Common myeloid progenitor, CD34-positive (primary cell): ENCODE measurements around the gene ARID3A.

Experiments used
- CTCF ChIA-PET: fragments of 350-600 bp; sonication (Branson Sonifier 250); formaldehyde crosslinking; loops from one replicate; lab custom pipeline; 2021; ENCODE audit warnings: antibody characterized with exemption; lab: Charles Lee
- POLR2A ChIA-PET: fragments of 350-600 bp; sonication (Branson Sonifier 250); formaldehyde crosslinking; loops from one replicate; lab custom pipeline; 2021; ENCODE audit warnings: antibody characterized with exemption; lab: Charles Lee
- DNase-seq, 3 donors: peaks; one replicate each; pipeline versions ENCODE4 v3.0.0 to v3.0.0-alpha.2; 2013
- H3K27ac ChIP-seq, 2 experiments: 1 replicate in 1 of 2; 2 replicates in 1 of 2; pipeline ENCODE4 v1.7.0; 2013; ENCODE audit warnings: inconsistent platforms in 2 of 2, low read length in 2 of 2, mild to moderate bottlenecking in 2 of 2, low read depth in 1 of 2, moderate library complexity in 1 of 2; ENCODE audit not compliant: severe bottlenecking in 2 of 2, insufficient read depth in 1 of 2, poor library complexity in 1 of 2
- H3K27me3 ChIP-seq, 5 experiments: replicated peaks in 2 of 5; 1 replicate in 3 of 5; 2 replicates in 2 of 5; pipeline versions ENCODE4 v1.6.1 to v1.7.0; 2013; ENCODE audit warnings: low read length in 4 of 5, mild to moderate bottlenecking in 2 of 5, moderate library complexity in 2 of 5, inconsistent platforms in 1 of 5; ENCODE audit not compliant: insufficient read depth in 5 of 5, control insufficient read depth in 4 of 5
- H3K36me3 ChIP-seq, 4 experiments: 1 replicate in 2 of 4; 2 replicates in 2 of 4; pipeline versions ENCODE4 v1.6.1 to v1.7.0; 2013; ENCODE audit warnings: low read length in 3 of 4, control low read depth in 1 of 4, mild to moderate bottlenecking in 1 of 4; ENCODE audit not compliant: control insufficient read depth in 4 of 4, insufficient read depth in 4 of 4
- H3K4me1 ChIP-seq, 4 experiments: 1 replicate in 3 of 4; 2 replicates in 1 of 4; pipeline versions ENCODE4 v1.6.1 to v1.7.1; 2013; ENCODE audit warnings: low read length in 3 of 4, mild to moderate bottlenecking in 3 of 4, control low read depth in 1 of 4, inconsistent platforms in 1 of 4, moderate library complexity in 1 of 4; ENCODE audit not compliant: control insufficient read depth in 4 of 4, insufficient read depth in 4 of 4; ENCODE audit errors: control extremely low read depth in 1 of 4
- H3K4me3 ChIP-seq, 7 experiments: 1 replicate in 4 of 7; 2 replicates in 3 of 7; pipeline versions ENCODE4 v1.5.1 to v1.7.0; 2013; ENCODE audit warnings: mild to moderate bottlenecking in 7 of 7, low read length in 6 of 7, moderate library complexity in 6 of 7, inconsistent platforms in 2 of 7, low read depth in 2 of 7, control low read depth in 1 of 7; ENCODE audit not compliant: insufficient read depth in 4 of 7, control insufficient read depth in 1 of 7; ENCODE audit errors: extremely low read depth in 1 of 7
- H3K9me3 ChIP-seq, 5 experiments: 1 replicate in 4 of 5; 2 replicates in 1 of 5; pipeline versions ENCODE4 v1.6.1 to v1.7.1; 2013; ENCODE audit warnings: low read length in 4 of 5, mild to moderate bottlenecking in 2 of 5, inconsistent platforms in 1 of 5, low read depth in 1 of 5, moderate library complexity in 1 of 5; ENCODE audit not compliant: control insufficient read depth in 4 of 5, insufficient read depth in 2 of 5; ENCODE audit errors: control extremely low read depth in 1 of 5
- WGBS: methylation state at CpG from one replicate; pipeline ENCODE4 v1.1.5; 2013; ENCODE audit not compliant: insufficient coverage; 5-methylcytosine and 5-hydroxymethylcytosine counted together

The ARID3A gene

DNA sequence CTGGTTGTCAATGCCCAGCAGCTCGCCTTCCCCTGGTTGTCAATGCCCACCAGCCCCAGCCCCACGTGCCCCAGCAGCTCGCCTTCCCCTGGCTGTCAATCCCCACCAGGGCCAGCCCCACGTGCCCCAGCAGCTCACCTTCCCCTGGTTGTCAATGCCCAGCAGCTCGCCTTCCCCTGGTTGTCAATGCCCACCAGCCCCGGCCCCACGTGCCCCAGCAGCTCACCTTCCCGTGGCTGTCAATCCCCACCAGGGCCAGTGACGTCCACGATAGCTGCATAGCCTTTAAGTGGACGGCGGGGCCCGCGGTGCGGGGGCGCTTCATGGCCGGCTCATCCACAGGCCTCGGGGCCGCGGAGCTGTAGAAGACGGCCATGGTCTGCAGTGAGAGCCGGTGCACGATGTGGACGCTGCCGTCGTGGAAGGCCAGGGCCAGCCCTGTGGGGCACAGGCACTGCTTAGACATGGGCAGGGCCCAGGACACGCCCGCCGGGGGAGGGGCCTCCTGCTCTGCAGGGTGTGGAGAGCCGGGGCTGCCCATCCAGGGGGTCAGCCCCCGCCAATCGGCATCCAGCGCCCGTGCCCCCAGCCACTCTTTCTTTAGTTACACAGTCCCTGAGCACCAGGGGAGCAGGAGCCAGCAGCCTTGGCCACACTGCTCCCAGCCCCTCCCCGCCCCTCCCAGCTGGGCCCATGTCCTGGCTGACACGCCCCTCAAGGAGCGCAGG, 46.0 kb upstream of the ARID3A start:
- WGBS, result 97% methylated on average over 21 of the region's 37 CpGs
- peaks cover 7 to 77% (median 52%) of the 10 kb centered on the region in 4 experiments for H3K36me3 ChIP-seq
- H3K4me1 ChIP-seq, result no peaks in the 10 kb centered on the region
- H3K27me3 ChIP-seq, result no peaks in the 10 kb centered on the region
- ChIA-PET CTCF (interaction anchor here (0.8 kb wide), 1 partner anchor 17 kb away, joined by 3 read pairs; no protein-coding TSS in a partner anchor), POLR2A (interaction anchor here (0.6 kb wide), 1 partner anchor 13 kb away, joined by 7 read pairs; the partner anchor contains the start of genes MED16 and RNU6-9)
- no peak for DNase-seq
- no peak overlapping the region for H3K27ac ChIP-seq
- H3K9me3 ChIP-seq, result no peaks in the 10 kb centered on the region
- H3K4me3 ChIP-seq, result no peak overlapping the region

DNA sequence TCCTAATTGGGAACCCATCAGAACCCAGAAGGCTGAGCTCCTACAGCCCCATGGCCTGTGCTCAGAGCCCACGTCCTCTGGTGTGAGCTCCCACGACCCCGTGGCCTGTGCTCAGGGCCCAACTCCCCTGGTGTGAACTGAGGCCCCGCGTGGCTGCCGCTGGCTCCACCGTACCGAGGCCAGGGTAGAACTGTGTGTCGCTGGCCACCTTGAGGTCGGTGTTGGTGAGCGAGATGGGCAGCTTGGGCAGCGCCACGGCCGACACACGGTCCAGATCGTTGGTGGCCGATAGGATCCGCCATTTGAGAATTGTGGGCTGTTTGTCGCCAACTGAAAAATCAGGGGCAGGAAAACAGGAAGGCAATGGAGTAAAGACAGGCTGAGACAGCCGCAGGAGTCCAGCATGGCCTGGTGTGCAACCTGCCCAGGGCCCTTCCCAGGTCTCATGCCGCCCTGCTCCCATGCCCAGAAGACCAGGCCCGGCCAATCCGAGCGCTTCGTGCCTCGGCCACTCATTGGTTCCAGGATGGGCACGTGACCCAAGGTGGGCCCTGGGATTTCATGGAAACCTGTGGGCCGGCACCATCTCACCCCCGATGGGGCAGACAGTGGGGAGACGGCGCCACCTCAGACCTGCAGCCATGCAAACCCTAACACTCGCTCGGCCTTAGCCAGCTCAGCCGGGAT, 44.3 kb upstream of the ARID3A start:
- Histone ChIP-seq H3K4me3 (no peak overlapping the region), H3K36me3 (peaks cover 11 to 78% (median 52%) of the 10 kb centered on the region in 4 experiments), H3K9me3 (no peaks in the 10 kb centered on the region), H3K4me1 (no peaks in the 10 kb centered on the region), H3K27me3 (no peaks in the 10 kb centered on the region), H3K27ac (no peak overlapping the region)
- POLR2A ChIA-PET, result interaction anchor here (0.6 kb wide), 1 partner anchor 31 kb away, joined by 3 read pairs; the partner anchor contains the start of gene R3HDM4
- CTCF ChIA-PET, result interaction anchor here (1.3 kb wide), 1 partner anchor 18 kb away, joined by 3 read pairs; no protein-coding TSS in a partner anchor
- DNase-seq, result no peak
- 97% methylated on average over 29 of the region's 34 CpGs for WGBS

DNA sequence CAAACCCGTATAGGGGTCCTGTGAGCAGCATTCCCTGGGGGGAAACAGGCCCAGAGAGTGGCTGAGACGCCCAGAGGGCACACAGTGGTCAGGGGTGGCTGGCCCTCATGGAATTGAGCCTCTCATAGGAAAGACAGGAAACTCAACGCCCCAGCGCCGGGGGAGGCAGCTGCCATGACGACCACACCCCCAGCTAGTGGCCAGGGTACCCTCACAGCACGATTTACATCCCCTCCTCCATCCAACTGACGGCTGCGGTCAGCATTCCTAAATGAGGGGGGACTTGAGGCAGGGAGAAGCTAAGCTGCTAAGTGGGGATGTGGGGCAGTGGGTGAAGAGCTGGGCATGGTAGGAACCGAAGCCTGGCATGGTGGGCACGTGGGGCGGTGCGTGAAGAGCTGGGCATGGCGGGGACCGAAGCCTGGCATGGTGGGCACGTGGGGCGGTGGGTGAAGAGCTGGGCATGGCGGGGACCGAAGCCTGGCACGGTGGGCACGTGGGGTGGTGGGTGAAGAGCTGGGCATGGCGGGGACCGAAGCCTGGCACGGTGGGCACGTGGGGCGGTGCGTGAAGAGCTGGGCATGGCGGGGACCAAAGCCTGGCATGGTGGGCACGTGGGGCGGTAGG, 42.9 kb upstream of the ARID3A start:
- no peaks in the 10 kb centered on the region for H3K9me3 ChIP-seq
- DNase-seq, result no peak
- no peaks in the 10 kb centered on the region for H3K27me3 ChIP-seq
- peaks cover 0 to 1% (median 0%) of the 10 kb centered on the region in 4 experiments for H3K4me1 ChIP-seq
- no peak overlapping the region for H3K27ac ChIP-seq
- ChIA-PET CTCF (interaction anchor here (1.3 kb wide), 1 partner anchor 20 kb away, joined by 3 read pairs; no protein-coding TSS in a partner anchor), POLR2A (no interaction called here)
- WGBS, result 100% methylated on average over 2 of the region's 30 CpGs
- H3K36me3 ChIP-seq, result peaks cover 12 to 80% (median 50%) of the 10 kb centered on the region in 4 experiments
- no peak overlapping the region for H3K4me3 ChIP-seq

DNA sequence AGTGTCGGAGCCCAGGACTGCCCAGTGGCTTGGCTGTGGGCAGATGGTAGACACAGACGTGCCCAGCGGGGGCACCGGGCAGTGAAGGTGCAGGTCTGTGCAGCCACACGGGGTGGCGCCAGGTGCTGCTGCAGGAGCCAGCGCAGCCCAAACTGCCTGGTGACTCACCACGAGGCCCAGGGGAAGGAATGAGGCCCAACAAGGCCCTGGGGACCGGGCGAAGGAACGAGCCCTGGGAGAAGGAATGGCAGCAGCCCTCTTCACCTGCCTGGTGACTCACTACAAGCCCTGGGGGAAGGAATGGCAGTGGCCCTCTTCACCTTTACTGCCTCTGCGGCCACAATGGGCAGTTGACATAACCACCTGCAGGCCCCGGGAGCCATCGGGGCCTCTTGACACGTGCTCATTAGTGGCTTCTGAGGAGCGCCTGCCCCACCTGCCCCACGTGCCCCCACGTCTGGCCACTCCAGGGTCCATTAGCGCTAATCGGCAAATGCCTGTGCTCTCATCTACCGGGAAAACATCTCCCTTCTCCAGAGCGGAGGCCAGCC, 42.1 kb upstream of the ARID3A start:
- H3K9me3 ChIP-seq, result no peaks in the 10 kb centered on the region
- no peak overlapping the region for H3K27ac ChIP-seq
- WGBS, result 96% methylated on average over 22 of the region's 22 CpGs
- ChIA-PET CTCF (no interaction called here), POLR2A (no interaction called here)
- H3K27me3 ChIP-seq, result no peaks in the 10 kb centered on the region
- H3K36me3 ChIP-seq, result peaks cover 12 to 83% (median 51%) of the 10 kb centered on the region in 4 experiments
- H3K4me3 ChIP-seq, result no peak overlapping the region
- peaks cover 0 to 1% (median 0%) of the 10 kb centered on the region in 4 experiments for H3K4me1 ChIP-seq
- no peak for DNase-seq

DNA sequence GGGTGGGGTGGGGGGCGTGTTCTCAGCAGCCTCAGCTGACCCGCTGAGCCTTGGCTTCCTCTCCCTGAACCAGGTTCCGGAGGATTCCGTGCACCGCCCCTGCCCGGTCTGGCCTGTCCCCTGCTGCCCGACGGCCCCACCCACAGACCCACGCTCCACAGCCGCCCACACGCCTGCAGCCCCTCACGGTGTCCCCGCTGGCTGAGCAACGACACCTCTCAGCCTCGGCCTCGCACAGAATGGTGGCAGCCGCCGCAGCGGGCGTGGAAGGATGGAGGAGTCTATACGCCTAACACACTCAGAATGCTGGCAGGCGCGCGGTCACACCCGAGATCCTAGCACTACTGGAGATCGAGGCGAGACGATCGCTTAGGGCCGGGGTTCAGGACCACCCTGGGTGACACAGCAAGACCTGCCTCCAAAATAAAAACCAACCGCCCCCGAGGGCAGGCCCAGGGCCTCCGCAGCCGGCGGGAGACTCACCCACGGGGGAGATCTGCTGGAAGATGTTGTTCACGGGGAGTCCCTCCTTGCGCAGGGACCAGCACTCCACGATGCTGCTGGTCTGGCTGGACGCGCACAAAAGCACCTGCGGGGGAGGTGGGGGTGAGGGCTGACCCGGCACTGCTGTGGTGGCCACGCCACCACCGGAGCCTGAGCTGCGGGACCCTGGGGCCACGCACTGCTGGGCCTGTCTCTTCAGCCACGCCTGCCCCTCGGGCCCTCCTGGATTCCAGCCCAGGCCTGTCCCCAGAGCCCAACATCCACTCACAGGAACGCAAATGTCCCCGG, 41.2 kb upstream of the ARID3A start:
- H3K9me3 ChIP-seq, result no peaks in the 10 kb centered on the region
- no peak overlapping the region for H3K4me3 ChIP-seq
- H3K36me3 ChIP-seq, result peaks cover 12 to 85% (median 56%) of the 10 kb centered on the region in 4 experiments
- ChIA-PET POLR2A (no interaction called here), CTCF (no interaction called here)
- peaks cover 0 to 1% (median 0%) of the 10 kb centered on the region in 4 experiments for H3K4me1 ChIP-seq
- 99% methylated on average over 40 of the region's 51 CpGs for WGBS
- H3K27me3 ChIP-seq, result no peaks in the 10 kb centered on the region
- DNase-seq, result no peak
- H3K27ac ChIP-seq, result no peak overlapping the region

DNA sequence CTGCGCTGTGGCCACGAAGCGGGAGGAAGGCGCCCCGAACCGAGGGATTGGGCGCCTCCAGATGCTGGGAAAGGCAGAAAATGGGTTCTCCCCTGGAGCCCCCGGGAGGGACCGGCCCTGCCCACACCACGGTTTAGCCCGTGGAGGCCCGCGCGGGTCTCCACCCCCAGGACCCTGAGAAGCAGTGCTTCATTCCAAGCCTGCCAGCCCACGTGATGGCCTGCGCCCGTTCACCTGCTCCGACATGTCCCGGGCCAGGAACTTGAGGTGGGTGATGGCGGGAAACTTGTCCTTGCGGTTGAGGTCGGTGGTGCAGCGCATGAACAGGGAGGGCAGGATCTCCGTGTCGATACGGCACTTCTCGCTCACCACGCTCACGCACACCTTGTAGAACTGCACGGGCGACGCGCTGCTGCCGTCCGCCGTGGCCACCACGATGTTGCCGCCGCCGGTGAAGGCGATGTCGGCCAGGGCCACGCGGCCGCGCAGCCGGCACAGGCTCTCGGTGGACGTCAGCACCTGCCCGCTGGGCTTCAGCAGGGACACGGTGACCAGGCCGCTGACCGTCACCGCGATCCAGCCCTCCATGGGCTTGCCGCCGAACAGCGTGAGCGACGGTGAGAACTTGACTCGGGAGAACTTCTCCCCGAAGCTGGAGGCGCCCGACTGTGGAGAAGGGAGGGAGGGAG, 40.2 kb upstream of the ARID3A start:
- Histone ChIP-seq H3K4me3 (no peak overlapping the region), H3K27ac (no peak overlapping the region), H3K27me3 (no peaks in the 10 kb centered on the region), H3K9me3 (no peaks in the 10 kb centered on the region), H3K4me1 (peaks cover 0 to 1% (median 0%) of the 10 kb centered on the region in 4 experiments), H3K36me3 (peaks cover 12 to 89% (median 55%) of the 10 kb centered on the region in 4 experiments)
- ChIA-PET CTCF (no interaction called here), POLR2A (no interaction called here)
- no peak for DNase-seq
- 97% methylated on average over 56 of the region's 64 CpGs for WGBS
